Thyroid gland (tissue), 4 donors: ENCODE data around the gene PDP2.

Experiments
- POLR2A ChIP-seq, 2 donors: fragments of 450-650 bp; IDR thresholded peaks; one replicate each; pipeline ENCODE4 v1.6.1; 2017; ENCODE audit warnings: antibody characterized with exemption in 2 of 2, mild to moderate bottlenecking in 2 of 2, moderate library complexity in 1 of 2
- TF ChIP-seq, protein P1 (sequence below), 6 experiments: fragments of 200-600 bp in 3 of 6; fragments of 450-650 bp in 3 of 6; sonication (generic) in 3 of 6; IDR thresholded peaks; one replicate each; pipeline ENCODE4 v1.5.1; 2016 to 2019; ENCODE audit warnings: antibody characterized with exemption in 6 of 6, mild to moderate bottlenecking in 2 of 6, inconsistent platforms in 1 of 6, moderate library complexity in 1 of 6

DNA sequence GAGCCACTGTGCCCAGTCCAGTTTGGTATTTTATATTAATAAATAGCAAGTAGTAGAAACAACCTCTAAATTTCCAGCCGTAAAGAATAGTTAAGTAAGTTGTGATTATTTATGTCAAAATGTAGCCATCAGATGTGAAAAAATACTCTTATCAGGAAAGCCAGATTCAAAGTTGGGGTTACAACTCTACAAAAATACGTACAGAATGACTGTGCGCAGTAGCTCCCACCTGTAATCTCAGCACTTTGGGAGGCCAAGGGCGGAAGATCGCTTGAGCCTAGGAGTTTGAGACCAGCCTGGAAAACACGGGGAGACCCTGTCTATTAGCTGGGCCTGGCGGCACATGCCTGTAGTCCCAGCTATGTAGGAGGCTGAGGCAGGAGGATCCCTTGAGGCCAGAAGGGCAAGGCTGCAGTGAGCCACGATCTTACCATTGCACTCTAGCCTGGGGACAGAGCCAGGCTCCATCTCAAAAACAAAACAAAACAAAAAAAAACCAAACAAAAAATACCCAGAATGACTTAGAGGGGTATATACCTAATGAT is 1.7 kb downstream of the PDP2 start:
- TF ChIP-seq, protein P1, sequence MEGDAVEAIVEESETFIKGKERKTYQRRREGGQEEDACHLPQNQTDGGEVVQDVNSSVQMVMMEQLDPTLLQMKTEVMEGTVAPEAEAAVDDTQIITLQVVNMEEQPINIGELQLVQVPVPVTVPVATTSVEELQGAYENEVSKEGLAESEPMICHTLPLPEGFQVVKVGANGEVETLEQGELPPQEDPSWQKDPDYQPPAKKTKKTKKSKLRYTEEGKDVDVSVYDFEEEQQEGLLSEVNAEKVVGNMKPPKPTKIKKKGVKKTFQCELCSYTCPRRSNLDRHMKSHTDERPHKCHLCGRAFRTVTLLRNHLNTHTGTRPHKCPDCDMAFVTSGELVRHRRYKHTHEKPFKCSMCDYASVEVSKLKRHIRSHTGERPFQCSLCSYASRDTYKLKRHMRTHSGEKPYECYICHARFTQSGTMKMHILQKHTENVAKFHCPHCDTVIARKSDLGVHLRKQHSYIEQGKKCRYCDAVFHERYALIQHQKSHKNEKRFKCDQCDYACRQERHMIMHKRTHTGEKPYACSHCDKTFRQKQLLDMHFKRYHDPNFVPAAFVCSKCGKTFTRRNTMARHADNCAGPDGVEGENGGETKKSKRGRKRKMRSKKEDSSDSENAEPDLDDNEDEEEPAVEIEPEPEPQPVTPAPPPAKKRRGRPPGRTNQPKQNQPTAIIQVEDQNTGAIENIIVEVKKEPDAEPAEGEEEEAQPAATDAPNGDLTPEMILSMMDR (IDR thresholded peaks at IDR 0.05) = no peak
- no peak for TF ChIP-seq POLR2A (IDR thresholded peaks at IDR 0.05)
